Measurements from ENCODE around the gene GMNC. TPM values are rescaled to one million over a fixed set of nuclear protein-coding genes. Genes with fewer than 3 reads are reported as not detected.

Gene GMNC
- total and polyA plus RNA-seq, 9 donors: 0.09 to 0.14 (median 0.11) TPM; not detected in 3

DNA sequence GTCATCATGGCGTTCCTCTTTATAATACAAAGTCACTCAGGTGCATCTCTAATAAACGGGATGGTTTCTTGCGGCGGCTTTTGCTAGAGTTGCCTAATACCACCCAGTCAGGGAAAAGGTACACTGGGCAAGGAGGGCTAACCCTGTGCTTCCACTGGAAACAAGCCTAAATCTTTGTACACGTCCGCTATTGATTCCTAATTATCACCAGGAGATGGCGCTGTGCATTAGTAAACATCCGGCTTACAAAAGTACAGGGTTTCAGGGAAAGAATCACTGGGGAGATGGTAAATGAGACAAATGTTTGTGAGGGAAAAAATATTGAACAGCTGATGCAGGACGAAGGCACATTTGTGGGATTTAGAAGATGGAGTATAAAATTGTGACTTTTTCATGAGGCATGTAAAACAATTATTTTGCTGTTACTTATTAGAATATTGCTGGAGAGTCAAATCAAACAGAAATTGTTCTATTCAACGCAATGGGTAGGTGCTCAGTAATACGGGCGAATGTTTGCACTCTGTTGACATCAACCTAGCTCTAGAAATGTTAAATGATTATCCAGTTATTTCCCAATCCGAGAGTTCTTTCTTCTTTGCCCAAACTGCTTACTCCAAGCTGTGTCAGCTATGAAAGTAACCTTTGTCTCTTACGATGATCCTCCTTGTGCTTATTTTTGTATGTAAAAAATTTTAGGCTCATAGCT lies 50.6 kb downstream of the GMNC start:
- Histone ChIP-seq H3K27me3 (ENCODE audit: control insufficient read depth, insufficient read depth, low read length) (no peaks in the 10 kb centered on the region), H3K9me3 (replicated peaks; ENCODE audit: control insufficient read depth, low read depth, low read length) (no peaks in the 10 kb centered on the region), H3K27ac (ENCODE audit: low read length) (no peak overlapping the region), H3K4me3 (ENCODE audit: low read length) (no peak overlapping the region), H3K4me1 (ENCODE audit: control insufficient read depth, insufficient read depth, low read length) (no peaks in the 10 kb centered on the region), H3K36me3 (ENCODE audit: control insufficient read depth, insufficient read depth, low read length) (no peaks in the 10 kb centered on the region)
- 41% methylated on average over 5 of the region's 14 CpGs for WGBS (ENCODE audit: insufficient coverage)
- DNase-seq: peak; percentile 75

DNA sequence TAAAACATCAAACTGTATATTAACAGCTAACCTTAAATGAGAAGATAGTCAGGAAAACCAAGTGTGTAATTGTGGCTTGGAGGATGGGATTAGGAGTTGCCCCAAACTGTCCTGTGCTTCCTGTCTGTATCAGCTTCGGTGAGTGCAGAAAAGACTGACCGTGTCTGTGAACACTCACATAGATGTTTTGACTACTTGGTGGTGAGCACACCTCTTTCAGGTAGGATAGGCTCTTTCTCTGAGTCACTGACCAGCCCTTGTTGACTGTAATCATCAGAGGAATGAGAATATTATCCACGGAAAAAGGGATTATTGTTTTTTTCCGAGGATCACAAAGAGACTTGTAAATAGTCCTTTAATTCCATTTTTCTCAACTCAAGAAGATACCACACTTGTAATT lies 51.5 kb downstream of the GMNC start:
- H3K27ac ChIP-seq (ENCODE audit: low read length): no peak overlapping the region
- no peaks in the 10 kb centered on the region for H3K36me3 ChIP-seq (ENCODE audit: control insufficient read depth, insufficient read depth, low read length)
- no peaks in the 10 kb centered on the region for H3K4me1 ChIP-seq (ENCODE audit: control insufficient read depth, insufficient read depth, low read length)
- no peak for DNase-seq
- no peak overlapping the region for H3K4me3 ChIP-seq (ENCODE audit: low read length)
- no peaks in the 10 kb centered on the region for H3K27me3 ChIP-seq (ENCODE audit: control insufficient read depth, insufficient read depth, low read length)
- 80% methylated on average over 1 of the region's 4 CpGs for WGBS (ENCODE audit: insufficient coverage)
- H3K9me3 ChIP-seq (replicated peaks; ENCODE audit: control insufficient read depth, low read depth, low read length): no peaks in the 10 kb centered on the region

DNA sequence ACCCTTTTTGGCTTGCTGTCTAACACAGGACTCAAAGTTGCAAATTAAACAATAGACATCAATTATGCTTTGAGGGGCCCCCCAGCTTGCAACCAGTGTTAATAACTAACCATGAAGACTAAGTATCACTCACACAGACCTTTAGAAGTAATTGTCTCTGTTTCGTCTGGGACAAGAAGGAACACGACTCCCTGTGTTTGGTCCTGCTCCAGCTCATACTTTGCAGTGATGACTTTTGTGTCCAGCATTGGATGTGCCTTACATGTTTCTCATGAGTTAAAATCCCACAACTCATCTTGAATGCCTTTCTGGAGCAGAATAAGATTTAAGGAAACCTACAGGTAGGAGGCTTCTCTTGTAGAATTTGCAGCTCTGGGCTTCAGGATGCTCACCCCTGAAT lies 53.1 kb downstream of the GMNC start:
- Histone ChIP-seq H3K4me3 (ENCODE audit: low read length) (no peak overlapping the region), H3K27me3 (ENCODE audit: control insufficient read depth, insufficient read depth, low read length) (no peaks in the 10 kb centered on the region), H3K36me3 (ENCODE audit: control insufficient read depth, insufficient read depth, low read length) (no peaks in the 10 kb centered on the region), H3K9me3 (replicated peaks; ENCODE audit: control insufficient read depth, low read depth, low read length) (no peaks in the 10 kb centered on the region), H3K27ac (ENCODE audit: low read length) (no peak overlapping the region), H3K4me1 (ENCODE audit: control insufficient read depth, insufficient read depth, low read length) (no peaks in the 10 kb centered on the region)
- DNase-seq: no peak
- 40% methylated on average over 1 of the region's 2 CpGs for WGBS (ENCODE audit: insufficient coverage)

DNA sequence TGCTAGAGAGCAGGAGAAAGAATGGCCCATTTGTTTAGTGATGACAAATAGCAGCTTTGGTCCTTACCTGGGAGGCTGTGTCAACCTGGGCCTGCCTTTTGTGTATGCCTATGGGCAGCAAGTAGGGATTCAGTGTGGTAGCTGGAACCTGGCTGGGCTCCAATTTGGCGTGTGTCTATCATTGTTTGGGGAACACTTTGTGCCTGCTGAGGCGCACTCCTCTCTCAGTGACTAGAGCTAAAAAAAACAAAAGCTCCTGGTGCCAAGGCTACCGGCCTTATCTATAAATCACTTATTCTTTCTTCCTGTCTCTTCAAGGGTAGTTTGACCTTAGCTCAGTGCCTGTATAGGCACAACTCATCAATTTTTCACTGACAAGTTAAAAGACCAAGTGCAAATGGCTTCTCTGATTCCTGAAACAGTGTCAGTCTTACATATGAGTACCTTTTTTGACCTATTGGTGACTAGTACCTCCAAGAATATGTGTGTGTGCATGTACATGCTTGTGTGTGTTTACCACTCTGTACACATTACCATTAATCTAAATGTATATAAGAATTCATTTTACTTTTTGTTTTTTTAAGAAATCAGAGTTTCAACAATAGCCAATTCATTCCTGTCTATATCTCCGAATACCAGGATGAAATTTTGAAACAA lies 54.6 kb downstream of the GMNC start:
- Histone ChIP-seq H3K4me3 (ENCODE audit: low read length) (no peak overlapping the region), H3K36me3 (ENCODE audit: control insufficient read depth, insufficient read depth, low read length) (no peaks in the 10 kb centered on the region), H3K27ac (ENCODE audit: low read length) (no peak overlapping the region), H3K27me3 (ENCODE audit: control insufficient read depth, insufficient read depth, low read length) (no peaks in the 10 kb centered on the region), H3K9me3 (replicated peaks; ENCODE audit: control insufficient read depth, low read depth, low read length) (no peaks in the 10 kb centered on the region), H3K4me1 (ENCODE audit: control insufficient read depth, insufficient read depth, low read length) (no peaks in the 10 kb centered on the region)
- no peak for DNase-seq
- WGBS (ENCODE audit: insufficient coverage): 30% methylated on average over 1 of the region's 4 CpGs

Data from muscle of leg (tissue), 11 donors.